Mesothelial cell of epicardium (in vitro differentiated cells): ENCODE measurements around the gene NFU1. TPM values are rescaled to one million over a fixed set of nuclear protein-coding genes. Genes with fewer than 3 reads are reported as not detected.

Experiments
- DNase-seq, 2 experiments: peaks; one replicate each; pipeline ENCODE4 v3.0.0; 2021; ENCODE audit warnings: low spot score in 2 of 2; ENCODE audit not compliant: unreplicated experiment in 2 of 2
- H3K27ac Mint-ChIP-seq: 2 replicates; pipeline ENCODE4 v1.8.0; 2021; ENCODE audit warnings: mixed read lengths
- H3K27me3 Mint-ChIP-seq: 2 replicates; pipeline ENCODE4 v1.8.0; 2021; ENCODE audit warnings: low read depth, mixed read lengths
- H3K36me3 Mint-ChIP-seq: 2 replicates; pipeline ENCODE4 v1.8.0; 2021; ENCODE audit warnings: mixed read lengths
- H3K4me1 Mint-ChIP-seq: 2 replicates; pipeline ENCODE4 v1.8.0; 2021; ENCODE audit warnings: mixed read lengths
- H3K4me3 Mint-ChIP-seq: 2 replicates; pipeline ENCODE4 v1.8.0; 2021; ENCODE audit warnings: mild to moderate bottlenecking, moderate library complexity, mixed read lengths
- H3K9me3 Mint-ChIP-seq: 2 replicates; pipeline ENCODE4 v1.8.0; 2021; ENCODE audit warnings: mixed read lengths
- CTCF ChIP-seq: fragments of 200-600 bp; sonication (generic); IDR thresholded peaks from one replicate; pipeline ENCODE4 v1.5.0; 2021; ENCODE audit warnings: antibody characterized with exemption; ENCODE audit not compliant: unreplicated experiment
- total RNA-seq: library from RNA; stranded (reverse); gene quantifications from 3 replicates; pipeline ENCODE4 v1.2.1, GENCODE V29; 2021

The NFU1 gene
- total RNA-seq, 1 donor from 2014 or later: 34.7 TPM

- peak in 1 of 2 experiments; percentile 41 for DNase-seq
- no peak for TF ChIP-seq CTCF
- H3K27ac Mint-ChIP-seq: peak overlapping the region; percentile 99
- peak overlapping the region; percentile 87 for H3K4me3 Mint-ChIP-seq
- H3K4me1 Mint-ChIP-seq: peaks cover 31% of the 10 kb centered on the region
- no peaks in the 10 kb centered on the region for H3K27me3 Mint-ChIP-seq
- H3K36me3 Mint-ChIP-seq: no peaks in the 10 kb centered on the region
- H3K9me3 Mint-ChIP-seq: no peaks in the 10 kb centered on the region
Observed at GRCh38 chr2:69387770-69388481, 49.3 kb downstream of the NFU1 start.

- Mint-ChIP-seq H3K9me3 (no peaks in the 10 kb centered on the region), H3K36me3 (peaks cover 2% of the 10 kb centered on the region), H3K4me1 (peaks cover 36% of the 10 kb centered on the region), H3K4me3 (peak within 1 kb of the TSS; percentile 87), H3K27me3 (no peaks in the 10 kb centered on the region), H3K27ac (peak within 1 kb of the TSS; percentile 99)
- peak; percentile 93 to 96 for DNase-seq
- no peak for TF ChIP-seq CTCF
Observed at GRCh38 chr2:69386789-69387734, 50.2 kb downstream of the NFU1 start, which contains the start of gene GFPT1. TSS of gene GFPT1 (minus strand) at chr2:69387227. CDS start at chr2:69387071, 156 bp downstream.

DNA sequence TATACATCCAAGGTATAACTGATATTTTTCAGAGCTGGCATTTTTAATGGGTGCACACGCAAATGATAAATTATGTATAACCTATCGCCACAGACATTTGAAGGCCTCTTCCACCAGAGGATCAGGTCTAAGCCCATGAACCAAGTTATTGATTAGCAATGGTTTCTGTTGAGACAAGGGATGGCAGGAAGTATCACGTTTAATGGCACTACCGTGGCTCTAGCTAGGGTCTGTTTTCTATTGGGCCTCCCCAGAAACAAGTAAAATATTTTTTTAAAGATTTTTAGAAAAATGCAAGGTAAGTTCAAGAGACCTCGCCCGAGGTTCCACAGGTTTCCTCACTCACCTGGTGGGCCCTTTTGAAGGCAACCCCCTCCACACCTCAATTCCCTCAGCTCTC, 50.9 kb downstream of the NFU1 start:
- DNase-seq: no peak
- Mint-ChIP-seq H3K4me3 (peak overlapping the region; percentile 87), H3K27ac (peak overlapping the region; percentile 85), H3K27me3 (no peaks in the 10 kb centered on the region), H3K9me3 (no peaks in the 10 kb centered on the region), H3K36me3 (peaks cover 2% of the 10 kb centered on the region), H3K4me1 (peaks cover 36% of the 10 kb centered on the region)
- no peak for TF ChIP-seq CTCF

DNA sequence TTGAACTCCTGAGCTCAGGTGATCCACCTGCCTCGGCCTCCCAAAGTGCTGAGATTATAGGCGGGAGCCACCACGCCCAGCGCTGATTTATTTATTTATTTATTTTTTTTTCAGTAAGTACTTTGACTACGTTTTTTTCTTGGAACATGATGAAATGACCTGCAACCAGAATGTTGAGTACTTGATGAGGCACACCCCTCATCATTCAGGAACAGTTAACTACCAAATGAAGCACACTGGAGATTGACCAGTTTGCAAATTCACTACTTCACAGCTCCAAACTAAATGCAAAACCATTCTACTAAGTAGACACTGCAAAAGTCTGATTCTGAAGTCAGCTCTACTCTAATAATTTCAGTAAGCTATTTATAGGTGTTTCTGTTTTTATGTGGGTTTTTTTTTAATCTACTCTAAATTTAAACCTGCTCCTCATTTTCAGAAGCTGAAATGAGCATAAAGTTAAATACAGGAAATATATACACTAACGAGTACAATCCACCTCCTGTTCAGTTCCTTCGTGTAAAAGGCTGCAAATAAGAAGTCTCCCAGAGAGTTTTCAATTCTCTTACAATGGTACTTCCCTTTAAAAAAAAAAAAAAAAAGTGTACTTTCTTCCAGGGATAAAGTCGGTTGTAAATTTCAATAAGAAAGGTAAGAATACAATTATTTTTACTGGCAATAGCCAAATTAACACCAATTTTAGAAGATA, 51.6 kb downstream of the NFU1 start:
- Mint-ChIP-seq H3K27ac (peak overlapping the region; percentile 66), H3K27me3 (no peaks in the 10 kb centered on the region), H3K36me3 (peaks cover 3% of the 10 kb centered on the region), H3K9me3 (no peaks in the 10 kb centered on the region), H3K4me3 (peak overlapping the region; percentile 87), H3K4me1 (peaks cover 36% of the 10 kb centered on the region)
- TF ChIP-seq CTCF: no peak
- DNase-seq: no peak

DNA sequence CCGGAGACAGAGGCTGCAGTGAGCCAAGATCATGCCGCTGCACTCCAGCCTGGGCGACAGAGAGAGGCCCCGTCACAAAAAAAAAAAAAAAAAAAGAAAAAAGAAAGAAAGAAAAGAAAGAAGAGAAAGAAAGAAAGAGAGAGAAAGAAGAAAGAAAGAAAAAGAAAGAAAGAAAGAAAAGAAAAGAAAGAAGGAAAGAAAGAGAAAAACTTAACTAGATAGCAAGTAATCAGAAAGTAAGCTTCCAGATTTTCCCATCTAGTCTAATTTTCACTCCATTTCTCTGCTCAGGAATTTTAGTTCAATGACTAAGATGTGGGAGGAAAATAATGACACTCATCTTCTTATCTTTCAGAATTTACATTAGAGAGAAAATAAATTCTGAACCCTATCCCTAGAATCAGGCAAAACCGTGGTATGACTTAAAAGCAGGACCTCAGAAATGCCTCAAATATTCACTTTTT, 52.6 kb downstream of the NFU1 start:
- DNase-seq: no peak
- Mint-ChIP-seq H3K9me3 (no peaks in the 10 kb centered on the region), H3K4me3 (no peak overlapping the region), H3K27ac (peak overlapping the region; percentile 52), H3K4me1 (peaks cover 36% of the 10 kb centered on the region), H3K27me3 (no peaks in the 10 kb centered on the region), H3K36me3 (peaks cover 6% of the 10 kb centered on the region)
- TF ChIP-seq CTCF: no peak
